ENCODE measurements around the gene RNU1-3.

DNA sequence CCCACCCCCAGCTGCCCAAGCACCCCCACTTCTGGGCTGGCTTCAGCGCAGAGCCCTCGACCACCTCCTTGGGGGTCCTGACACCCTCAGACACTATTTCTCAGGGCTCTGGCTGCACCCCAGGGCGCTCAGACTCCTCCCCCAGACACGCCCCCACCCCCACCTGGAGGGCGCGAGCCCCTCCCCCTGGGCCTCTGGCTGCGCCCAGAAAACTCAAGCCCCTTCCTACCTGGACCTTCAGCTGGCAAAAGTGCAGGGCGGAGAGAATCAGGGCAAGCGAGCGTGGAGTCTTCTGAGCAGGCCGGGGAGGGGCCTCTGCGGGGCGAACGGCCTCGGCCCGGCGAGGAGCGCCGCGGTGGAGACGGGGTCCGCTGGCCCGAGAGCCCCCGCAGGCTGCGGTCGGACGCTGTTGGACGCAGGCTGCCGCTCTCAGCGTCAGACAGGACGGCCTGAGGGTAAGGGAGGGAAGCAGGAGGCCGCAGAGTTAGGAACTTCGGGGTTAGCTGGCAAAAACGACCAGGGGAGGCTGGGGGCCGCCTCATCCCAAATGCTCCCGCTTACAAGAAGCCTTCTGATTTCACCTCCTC lies 36.0 kb downstream of the RNU1-3 start:
- TF ChIP-seq CTCF (IDR thresholded peaks at IDR 0.05), result no peak
- TF ChIP-seq EZH2phosphoT487 (IDR thresholded peaks at IDR 0.05), result no peak
- no peak for TF ChIP-seq EZH2 (IDR thresholded peaks at IDR 0.05)

Measured in neural progenitor cell (in vitro differentiated cells).